NOMO-1 treated with dmso at 0.1 percent for 144 hours (cell line): ENCODE measurements around the gene AMFR.

Experiments used
- DNase-seq: peaks from one replicate; lab custom pipeline; 2025; ENCODE audit not compliant: unreplicated experiment; lab: John Stamatoyannopoulos, UW

The AMFR gene

DNA sequence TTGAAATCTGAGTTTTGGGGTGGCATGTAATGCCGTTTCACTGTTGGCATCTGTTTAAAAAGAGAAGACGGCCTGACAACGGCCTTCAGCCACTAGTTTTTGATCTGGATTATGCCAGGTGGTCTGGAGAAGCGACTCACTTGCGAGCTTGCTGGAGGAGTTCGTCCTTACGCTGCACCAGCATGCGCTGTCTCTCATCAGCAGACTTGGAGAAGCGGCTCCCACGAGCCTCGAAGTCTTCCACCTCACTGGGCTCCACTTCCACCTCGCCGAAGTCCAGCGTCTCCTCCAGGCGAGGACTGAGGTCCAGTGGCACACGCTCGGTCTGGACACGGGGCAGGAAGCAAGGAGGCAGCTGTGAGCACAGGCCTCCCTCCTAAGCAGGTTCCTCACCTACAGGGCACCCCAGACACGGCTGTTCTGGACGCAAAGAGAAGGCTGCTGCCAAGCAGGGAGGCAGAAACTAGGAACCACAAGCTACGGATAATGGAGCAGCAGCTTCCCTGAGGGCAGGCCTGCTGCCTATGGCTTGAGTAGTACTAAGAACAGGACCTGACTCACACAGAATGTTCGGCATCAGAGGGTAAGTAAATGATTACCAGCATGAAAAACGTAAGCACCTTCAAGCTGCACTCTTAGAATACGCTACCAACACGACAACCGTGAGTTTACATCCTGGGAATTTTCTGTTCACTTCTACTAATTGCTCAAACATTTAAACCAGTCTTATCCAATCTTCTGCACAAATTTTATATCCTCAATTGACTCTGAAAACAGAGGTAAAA, 61.4 kb downstream of the AMFR start:
- no peak for DNase-seq

DNA sequence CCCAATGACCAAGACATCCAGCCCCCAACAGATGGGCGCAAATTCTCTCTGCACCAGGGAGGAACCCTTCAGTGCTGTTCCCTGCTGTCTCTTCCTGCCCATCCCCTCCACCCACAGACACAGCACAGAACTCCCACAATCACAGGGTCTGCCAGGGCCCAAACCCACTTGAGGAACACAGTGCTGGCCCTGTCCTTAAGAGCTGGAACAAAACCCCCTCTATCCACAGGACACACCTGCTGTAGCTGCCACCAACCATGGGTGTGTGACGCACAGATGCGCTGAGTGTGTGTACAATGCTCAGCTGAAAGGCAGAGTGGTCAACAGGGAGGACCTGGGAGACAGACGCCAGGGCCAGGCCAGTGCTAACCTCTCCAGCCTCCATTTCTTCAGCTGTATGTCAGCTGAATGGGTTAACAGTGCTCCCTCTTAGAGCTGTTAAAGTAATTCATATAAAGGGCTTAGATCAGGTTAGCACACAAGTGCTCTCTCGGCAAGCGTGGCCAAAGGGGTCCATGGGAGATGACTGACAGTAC, 62.1 kb downstream of the AMFR start:
- DNase-seq: no peak

DNA sequence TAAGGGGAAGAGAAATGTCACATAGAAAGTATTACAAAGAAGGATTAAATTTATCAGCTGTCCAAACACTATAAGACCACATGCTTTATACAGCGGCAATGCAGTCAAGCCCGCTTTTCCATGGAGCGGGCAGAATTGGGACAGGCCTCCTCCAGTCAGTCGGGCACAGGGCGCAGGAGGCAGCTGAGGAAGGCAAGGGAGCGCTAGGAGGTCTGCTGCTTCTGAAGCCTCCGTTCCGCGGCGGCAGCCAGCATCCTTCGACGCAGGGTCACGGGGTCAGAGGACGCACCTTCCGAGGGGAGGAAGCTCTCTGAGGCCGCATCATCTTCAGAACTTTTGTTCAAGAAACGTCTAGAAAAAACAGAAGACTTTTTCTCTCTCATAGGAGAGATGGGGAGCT, 62.6 kb downstream of the AMFR start:
- DNase-seq: no peak

DNA sequence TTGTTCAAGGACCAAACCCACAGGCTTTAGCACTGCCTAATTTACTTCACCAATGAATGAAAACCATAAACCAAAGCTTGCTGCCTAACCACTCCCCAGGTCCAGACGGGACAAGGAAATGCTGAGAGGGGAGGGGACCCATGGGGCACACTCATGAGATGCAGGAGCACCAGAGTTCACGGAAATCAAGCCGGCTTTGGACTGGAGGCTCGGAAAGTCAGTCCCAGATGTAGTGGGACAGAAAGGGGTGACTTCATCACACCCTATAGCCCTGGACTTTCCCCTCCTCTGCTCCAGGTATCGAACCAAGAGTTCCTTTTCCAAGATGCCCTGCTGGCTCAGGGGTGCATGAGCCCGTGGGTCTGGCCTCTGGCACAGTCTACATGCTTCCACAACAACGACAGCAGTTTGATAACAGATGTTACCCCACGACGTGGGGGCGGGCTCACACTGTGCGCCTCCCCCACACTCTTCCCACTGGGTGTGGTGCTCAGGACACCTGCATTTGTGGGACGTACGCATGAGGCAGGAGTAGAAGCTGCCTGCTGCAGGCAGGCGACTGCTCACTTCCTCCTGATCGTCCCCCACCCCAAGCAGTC, 63.2 kb downstream of the AMFR start:
- DNase-seq: no peak

DNA sequence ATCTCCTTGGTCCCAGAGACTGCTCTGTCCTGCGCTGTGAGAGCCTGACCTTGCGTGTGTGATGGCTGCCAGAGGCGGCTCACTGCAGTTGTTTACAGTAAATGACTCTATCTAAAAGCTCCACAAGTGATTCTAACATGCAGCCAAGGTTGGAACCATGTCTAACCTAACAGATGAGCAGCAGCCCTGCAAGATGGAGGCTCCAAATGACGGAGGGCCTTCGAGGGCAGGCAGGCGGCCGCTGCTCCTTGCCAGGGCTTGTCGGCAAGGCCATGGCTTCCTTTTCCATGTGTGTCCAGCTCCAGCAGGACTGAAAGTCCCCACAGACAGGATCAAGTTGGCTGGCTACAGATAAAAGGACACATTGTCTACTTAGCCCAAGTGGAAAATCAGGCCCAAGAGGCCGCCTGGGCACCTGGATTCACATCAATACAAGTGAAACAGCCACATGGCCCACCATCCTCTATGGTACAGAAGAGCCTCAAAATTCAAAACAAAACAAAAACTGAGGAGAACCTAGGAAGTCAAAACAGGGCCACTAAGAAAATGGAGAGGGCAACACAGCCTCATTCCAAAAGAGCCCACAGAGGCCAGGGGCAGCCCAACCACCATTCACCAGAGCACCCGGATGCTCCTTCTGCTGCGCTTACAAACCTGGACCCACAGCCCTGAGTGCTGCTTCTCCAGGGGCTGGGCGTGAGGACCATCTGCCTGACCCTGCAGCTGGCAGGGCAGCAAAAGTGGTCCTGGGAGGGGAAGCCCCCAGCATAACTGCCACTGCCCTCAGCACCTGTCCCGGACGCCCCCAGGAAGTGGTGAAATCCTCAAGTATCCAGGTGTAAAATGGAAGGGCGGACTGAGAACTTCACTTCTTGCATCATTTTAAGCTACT, 65.0 kb downstream of the AMFR start:
- DNase-seq: no peak

DNA sequence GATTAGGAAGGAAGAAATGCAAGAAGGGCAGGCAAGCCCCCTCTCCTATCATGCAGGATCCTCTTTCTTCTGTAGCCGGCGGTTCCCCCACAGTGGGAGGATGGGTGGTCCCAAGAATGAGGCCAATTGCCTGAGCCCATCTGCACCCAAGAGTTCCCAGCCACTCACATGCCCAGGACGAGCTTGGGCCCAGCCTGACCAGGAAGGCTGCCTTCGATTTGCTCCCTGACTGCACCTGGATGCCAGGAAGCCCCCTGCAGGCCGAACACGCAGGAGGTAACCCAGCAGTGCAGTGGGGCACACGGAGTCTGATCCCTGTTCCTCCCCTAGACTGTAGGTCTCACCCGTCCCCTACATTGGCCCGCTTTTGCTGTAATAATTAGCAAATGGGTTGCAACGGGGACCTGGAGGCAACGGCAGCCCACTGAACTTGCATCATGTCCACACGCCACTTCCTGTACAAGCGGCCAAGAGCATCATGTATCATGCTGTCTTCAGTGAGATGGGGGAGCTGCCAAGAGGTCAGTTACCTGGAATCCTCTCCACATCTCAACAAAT, 67.5 kb downstream of the AMFR start:
- peak; percentile 32 for DNase-seq

DNA sequence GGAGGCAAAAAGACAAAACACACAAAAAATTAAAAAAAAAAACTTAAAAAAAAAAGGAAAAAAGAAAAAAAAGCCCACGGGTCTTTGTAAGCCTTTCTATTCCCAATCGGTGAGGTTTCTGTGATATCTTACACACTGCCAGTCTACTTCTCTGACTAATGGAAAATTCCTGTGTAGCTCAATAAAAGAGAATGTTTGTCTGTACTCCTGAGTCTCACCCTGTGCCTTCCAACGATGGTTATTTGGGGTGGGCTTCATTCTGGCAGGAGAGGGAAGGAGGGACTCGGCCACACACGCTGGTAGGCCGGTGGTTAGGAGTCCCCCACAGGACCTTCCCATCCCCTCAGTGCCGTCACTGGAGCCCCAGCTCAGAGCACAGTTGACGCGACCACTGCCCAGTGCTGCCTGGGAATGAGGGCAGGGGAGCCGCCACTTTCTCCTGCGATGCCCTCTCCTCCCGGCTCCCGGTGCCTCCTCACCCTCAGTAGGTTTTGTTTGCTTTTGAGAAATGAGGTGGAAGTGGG, 68.0 kb downstream of the AMFR start:
- no peak for DNase-seq

DNA sequence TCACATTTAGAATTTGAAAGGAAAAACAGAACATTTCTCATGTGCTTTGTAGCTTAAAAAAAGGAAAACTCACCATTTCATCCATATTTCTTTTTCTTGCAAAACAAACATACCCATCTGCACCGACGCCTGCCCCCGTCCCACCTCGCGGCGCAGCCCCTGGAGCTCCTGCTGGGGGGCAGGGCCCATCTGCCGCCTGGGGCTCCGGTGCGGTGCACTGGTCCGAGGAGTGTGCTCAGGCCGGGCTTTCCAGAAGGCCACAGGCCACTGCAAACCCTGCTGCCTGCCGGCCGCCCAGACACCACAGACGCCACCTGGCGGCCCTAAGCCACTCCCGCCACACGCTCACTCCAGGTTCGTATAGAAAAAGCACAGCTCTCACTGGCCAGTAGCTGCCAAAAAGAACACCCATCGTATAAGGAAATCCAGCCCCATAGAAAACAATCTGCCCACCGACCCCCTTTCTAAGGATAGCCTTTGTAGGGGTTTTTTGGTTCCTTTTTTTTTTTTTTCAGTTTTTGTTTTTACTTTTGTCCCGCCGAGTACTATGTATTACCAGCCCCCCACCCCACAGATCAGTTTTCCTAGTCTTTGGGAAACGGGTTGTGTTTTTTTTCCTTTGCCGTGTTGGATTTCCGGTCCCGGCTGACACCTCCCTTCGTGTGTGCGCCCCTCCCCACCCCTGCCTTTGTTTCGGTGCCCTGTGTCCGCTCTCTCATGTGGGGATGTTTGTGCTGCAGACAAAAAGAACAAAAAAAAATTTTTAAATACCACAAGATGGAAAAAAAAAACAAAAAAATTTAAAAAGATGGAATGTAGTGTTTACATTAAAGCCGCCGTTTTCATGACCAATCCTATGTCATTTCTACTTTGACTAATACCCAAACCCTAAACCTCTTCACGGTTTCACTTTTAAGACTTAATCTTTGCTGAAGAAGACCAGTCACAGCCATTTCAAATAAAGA, 68.8 kb downstream of the AMFR start:
- peak; percentile 92 for DNase-seq

DNA sequence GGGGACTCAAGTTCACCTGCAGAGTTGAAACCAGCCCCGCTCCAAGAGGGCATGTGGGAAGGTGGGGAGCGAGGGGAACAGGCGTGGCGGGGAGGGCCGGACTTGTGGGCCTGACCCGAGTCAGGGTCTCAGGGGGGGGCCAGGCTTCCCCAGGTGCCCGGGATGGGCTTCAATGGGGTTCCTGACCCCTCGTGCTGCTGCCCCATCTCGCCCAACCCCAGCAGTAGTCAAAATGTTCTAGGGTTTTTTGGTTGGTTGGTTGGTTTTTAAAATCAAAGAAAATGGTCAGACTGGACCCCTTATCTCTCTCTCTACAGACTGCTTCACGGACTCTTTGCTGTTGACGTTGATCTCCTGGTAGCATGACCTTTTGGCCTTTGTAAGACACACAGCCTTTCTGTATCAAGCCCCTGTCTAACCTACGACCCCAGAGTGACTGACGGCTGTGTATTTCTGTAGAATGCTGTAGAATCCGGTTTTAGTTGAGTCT, 69.5 kb downstream of the AMFR start:
- DNase-seq: no peak

DNA sequence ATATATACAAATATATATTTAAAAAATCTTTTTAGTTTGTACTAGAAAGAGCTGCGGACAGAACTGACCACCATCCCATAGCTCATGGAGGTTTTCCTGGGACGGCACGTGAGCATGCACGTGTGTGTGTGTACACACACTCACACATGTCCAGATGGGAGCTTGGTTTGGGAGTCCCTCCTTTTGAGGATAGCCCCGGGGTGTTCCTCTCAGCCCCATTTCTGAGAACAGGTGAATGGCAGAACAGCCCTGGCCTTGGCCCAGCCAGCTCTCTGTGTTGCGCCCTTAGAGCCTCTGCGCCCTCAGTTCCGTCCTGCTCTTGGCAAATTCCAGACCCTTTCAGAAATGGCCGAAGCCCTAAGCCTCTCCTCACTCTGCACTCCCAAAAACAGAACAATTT, 70.1 kb downstream of the AMFR start:
- no peak for DNase-seq

DNA sequence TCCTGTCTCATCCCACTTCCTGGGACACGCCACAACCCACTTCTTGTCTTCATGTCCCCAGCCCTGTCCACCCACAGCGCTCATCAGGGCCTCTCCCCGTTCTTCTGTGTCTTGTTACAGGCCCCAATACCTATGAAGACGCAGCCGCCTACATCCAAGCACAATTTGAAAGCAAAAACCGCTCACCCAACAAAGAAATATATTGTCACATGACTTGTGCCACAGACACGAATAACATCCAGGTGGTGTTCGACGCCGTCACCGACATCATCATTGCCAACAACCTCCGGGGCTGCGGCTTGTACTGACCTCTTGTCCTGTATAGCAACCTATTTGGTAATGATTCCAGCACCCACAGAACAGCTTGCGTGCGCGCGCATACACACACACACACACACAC, 70.6 kb downstream of the AMFR start:
- no peak for DNase-seq

DNA sequence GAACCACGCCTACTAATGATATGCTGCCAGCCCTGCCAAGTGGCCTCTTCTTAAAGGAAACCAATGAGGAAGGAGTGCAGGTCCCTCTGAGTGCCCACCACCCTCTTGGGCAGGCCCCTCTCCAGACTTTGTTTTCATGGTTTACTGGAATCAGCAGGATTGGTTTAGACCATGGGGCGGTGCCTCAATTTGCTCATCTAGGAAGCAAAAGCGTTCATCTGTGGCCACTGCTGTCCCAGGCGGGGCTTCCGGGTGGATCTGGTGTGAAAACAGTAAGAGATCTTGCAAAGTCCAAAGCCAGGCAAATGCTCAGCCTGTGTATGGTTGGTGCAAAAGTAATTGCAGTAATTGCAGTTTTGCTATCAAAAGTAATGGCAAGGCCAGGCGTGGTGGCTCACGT, 71.3 kb downstream of the AMFR start:
- no peak for DNase-seq

DNA sequence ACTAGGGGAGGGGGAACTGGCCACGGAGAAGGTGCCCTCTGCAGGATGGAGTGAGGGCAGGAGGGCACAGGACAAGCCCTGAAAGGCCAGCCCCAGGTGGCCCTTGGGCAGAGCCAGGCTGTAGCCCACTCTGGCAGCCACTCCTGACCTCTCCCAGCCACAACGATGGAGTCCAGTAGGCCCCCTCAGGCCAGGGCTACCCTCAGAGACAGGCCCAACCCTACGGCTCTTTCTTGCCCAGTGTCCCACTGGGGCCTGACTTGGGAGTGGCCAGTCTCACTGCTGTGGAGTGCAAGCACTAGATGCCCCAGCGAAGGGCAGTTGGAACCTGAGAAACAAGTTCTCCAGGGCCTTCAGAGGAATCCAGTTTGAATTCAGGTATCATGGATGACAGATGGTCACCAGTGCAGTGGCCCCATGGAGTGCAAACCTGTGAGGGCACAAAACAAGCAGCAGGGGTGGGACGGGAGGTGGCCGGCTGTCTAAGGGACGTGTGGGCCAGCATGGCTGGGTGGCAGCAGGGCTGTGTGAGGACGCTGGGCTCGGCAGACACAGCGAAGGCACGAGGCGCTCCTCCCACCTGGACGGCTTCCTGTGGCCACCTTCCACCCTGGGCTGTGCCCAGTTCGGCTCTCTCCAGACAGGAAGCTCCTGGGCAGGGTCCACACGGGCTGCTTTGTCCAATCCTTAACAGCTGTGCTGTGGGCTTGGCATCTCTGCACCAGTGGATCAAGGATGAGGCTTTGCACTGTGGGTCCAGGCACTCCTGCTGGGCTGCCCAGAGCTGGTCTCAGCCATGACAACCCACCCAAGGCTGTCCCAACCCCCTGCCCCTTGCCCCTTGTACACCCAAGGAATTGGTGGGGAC, 72.1 kb downstream of the AMFR start:
- DNase-seq: no peak

DNA sequence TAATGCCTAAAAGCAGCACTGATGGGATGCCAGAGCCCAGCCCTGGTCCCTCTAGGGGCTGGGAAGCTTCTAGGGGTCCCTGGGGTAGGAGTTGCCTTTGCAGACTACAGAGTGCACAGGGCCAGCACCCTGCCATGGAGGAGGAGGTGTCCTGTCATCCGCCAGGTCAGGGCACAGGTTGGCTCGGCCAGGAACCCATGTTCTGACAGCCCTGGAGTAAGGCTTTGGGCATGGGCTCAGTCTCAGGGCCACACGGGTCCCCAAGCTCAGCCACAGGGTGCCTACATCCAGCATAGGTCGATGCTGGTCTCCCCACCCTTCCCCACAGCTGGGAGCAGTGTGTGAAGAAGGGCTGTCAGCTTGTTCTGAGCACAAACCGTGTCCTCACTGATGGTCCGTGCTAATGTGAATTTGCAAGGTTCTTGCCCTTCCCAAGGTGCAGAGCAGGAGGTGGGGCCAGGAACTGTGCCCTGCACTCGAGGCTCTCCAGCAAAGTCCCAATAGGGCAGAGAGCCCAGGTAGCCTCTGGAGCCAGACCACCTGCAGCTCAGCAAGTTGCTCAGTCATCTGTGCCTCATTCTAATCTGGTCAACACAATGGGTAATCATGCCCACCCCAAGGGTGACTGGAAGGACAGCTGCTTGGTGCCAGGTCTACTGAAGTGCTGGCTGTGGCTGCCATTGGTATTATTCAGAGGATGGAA, 72.8 kb downstream of the AMFR start:
- no peak for DNase-seq

DNA sequence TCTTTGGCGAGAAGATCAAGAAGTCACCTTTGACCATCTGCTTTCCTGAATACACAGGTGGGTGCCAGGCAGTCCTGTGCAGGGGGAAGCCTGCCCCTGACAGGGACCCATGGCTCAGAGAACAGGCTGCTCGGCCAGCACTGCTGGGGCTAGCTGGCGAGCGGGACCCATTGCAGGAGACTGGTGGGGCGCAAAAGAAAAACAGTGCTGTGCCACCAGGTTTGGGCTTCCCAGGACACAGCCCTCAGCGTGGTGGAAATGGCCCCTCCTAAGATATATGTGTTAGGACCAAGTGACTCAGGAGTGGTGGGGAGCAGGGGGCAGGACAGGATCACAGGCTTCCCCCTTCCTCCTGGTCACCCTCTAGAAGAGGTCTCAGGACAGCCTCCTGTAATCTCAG, 73.9 kb downstream of the AMFR start:
- no peak for DNase-seq

DNA sequence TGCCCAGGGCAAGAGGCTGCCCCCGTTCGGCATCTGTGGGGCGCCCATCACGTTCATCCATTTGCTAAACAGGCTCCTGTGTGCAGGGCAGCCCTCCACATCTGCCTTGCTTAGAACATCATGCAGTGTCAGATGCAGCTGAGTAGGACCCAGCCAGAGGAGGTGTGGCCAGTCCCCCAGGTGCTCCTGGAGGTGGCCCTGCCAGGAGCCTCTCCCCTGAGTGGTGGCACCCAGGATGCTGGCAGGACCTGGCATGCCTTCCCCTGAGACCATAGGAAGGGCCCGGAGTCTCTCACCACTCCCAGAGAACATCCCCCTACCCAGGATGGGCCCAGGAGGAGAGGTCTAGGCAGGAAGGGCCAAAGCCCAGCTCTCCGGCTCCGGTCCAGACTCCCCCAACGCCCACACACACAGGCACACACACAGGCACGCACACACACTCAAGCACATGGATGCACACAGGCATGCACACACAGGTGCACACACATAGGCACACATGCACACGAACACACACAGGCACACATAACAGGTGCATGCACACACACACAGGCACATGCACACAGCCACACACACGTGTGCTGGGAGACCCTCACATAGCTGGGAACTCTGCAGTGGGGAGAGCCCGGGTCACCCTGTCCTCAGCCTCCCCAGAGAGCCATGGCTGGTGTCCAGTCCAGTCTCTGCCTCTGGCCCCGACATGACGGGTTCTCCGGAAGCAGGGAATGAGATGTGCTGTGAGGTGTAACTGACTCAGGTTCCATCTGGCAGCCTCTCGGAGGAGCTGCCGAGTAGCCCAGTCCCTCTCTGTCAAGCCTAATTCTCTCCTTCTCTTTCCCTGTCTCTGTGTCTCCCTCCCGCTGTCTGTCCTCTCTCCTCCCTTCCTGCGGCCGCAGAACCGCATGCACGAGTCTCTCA, 74.6 kb downstream of the AMFR start:
- no peak for DNase-seq

DNA sequence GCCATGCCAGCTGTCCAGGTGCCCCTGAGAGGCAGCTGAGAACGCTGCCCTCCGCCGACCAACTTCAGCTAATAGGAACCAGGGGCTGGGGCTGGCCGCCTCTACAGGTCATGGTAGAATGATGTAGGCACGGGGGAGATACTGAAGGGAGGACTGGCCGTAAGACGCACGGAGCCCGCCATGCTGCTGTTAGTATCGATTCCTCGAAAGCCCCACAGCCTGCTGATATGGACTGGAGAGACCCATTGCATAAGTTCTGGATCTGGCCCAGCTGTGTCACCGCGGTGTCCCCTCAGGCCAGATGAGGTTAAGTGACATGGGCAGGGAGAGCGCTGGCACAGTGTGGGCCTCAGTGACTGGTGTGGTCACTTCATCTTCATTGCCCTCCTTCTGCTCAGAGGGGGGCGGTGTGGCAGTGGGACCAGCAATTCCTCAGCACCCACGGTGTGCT, 75.6 kb downstream of the AMFR start:
- no peak for DNase-seq
